HG03460 (cell line): ENCODE data around the gene NFKBIL1.
A peak's percentile ranks its signal among the peaks of the same experiment; 100 is the strongest.
"Not testable (repeated sequence)": the region's sequence is repeated elsewhere in the genome, so short reads cannot be mapped to it uniquely, and the experiment has no call there.

Source experiments
- ATAC-seq: cut with Tn5 transposase; IDR thresholded peaks from one replicate; pipeline ENCODE4 v1.9.1; 2021; ENCODE audit not compliant: unreplicated experiment

NFKBIL1 gene

GRCh38 chr6:31546958-31547726 lies at the start of gene NFKBIL1:
Gene NFKBIL1, plus strand, starts transcription at chr6:31547608. Its CDS starts 87 bp downstream, at chr6:31547695.
- ATAC-seq, result peak; percentile 73

GRCh38 chr6:31498748-31499147 lies 48.7 kb upstream of the NFKBIL1 start:
- ATAC-seq, result no peak

GRCh38 chr6:31499648-31500047 lies 47.8 kb upstream of the NFKBIL1 start:
- ATAC-seq, result not testable (repeated sequence)

GRCh38 chr6:31502586-31502985 lies 44.8 kb upstream of the NFKBIL1 start:
- no peak for ATAC-seq

GRCh38 chr6:31509036-31509435 lies 38.4 kb upstream of the NFKBIL1 start:
- not testable (repeated sequence) for ATAC-seq

- no peak for ATAC-seq
These were observed 37.4 kb upstream of the NFKBIL1 start for GRCh38 chr6:31510007-31510406.

GRCh38 chr6:31513456-31514165 lies 33.8 kb upstream of the NFKBIL1 start:
- ATAC-seq, result no peak

- no peak for ATAC-seq
These were observed 25.6 kb upstream of the NFKBIL1 start for GRCh38 chr6:31521835-31522234.

- ATAC-seq, result no peak
These were observed 21.9 kb upstream of the NFKBIL1 start for GRCh38 chr6:31525553-31525931.

GRCh38 chr6:31525932-31526591 lies 21.3 kb upstream of the NFKBIL1 start:
- no peak for ATAC-seq

- ATAC-seq, result no peak
These were observed 19.1 kb upstream of the NFKBIL1 start for GRCh38 chr6:31528307-31528777.

- ATAC-seq, result no peak
These were observed 18.5 kb upstream of the NFKBIL1 start, which contains the start of gene MCCD1 for GRCh38 chr6:31528821-31529328. Gene MCCD1, plus strand, starts transcription at chr6:31528962. Its CDS starts 53 bp downstream, at chr6:31529015.

GRCh38 chr6:31529329-31530150 lies 17.9 kb upstream of the NFKBIL1 start:
- ATAC-seq, result no peak

GRCh38 chr6:31530659-31531058 lies 16.7 kb upstream of the NFKBIL1 start:
- ATAC-seq, result no peak

GRCh38 chr6:31531162-31531561 lies 16.2 kb upstream of the NFKBIL1 start:
- ATAC-seq, result no peak

- ATAC-seq, result no peak
These were observed 15.4 kb upstream of the NFKBIL1 start for GRCh38 chr6:31531771-31532643.

- no peak for ATAC-seq
These were observed 14.6 kb upstream of the NFKBIL1 start for GRCh38 chr6:31532644-31533454.

GRCh38 chr6:31533455-31533841 lies 14.0 kb upstream of the NFKBIL1 start:
- ATAC-seq, result no peak

GRCh38 chr6:31534011-31534410 lies 13.4 kb upstream of the NFKBIL1 start:
- no peak for ATAC-seq
